HCT116 (cell line): ENCODE data around the gene RIT2. TPM values are rescaled to one million over a fixed set of nuclear protein-coding genes. Genes with fewer than 3 reads are reported as not detected.

Experiments used
- ATAC-seq: fragments of 200-7000 bp; cut with Tn5 transposase; 2 replicates; pipeline ENCODE4 v1.9.1; 2020; ENCODE audit warnings: mild to moderate bottlenecking, moderate library complexity
- BruUV-seq: library from RNA; stranded (reverse); fragments of 400-500 nt; replicated peaks from 2 replicates; lab custom pipeline; 2021; lab: Mats Ljungman, UMichigan
- CTCF ChIA-PET: fragments of 300-600 bp; sonication (Branson Sonifier 250); formaldehyde crosslinking; loops from one replicate; lab custom pipeline; 2021; ENCODE audit warnings: antibody characterized with exemption; lab: Charles Lee
- POLR2A ChIA-PET: fragments of 300-600, 350-600 bp; sonication (Branson Sonifier 250); formaldehyde crosslinking; loops from one replicate; lab custom pipeline; 2021; ENCODE audit warnings: antibody characterized with exemption; lab: Charles Lee
- RAD21 ChIA-PET, 2 experiments: fragments of 300-600 bp; sonication (Branson Sonifier 250); formaldehyde crosslinking; loops; one replicate each; lab custom pipeline; 2023; ENCODE audit warnings: low total read pairs in 2 of 2; ENCODE audit not compliant: uncharacterized antibody in 2 of 2, unreplicated experiment in 2 of 2, low non-redundant PET in 1 of 2; lab: Charles Lee
- DNase-seq: peaks from one replicate; pipeline ENCODE4 v3.0.0-alpha.2; 2010; ENCODE audit warnings: low read depth, low spot score
- H2AFZ ChIP-seq: fragments of 200-600 bp; shearing (Covaris generic), sonication (generic); 2 replicates; pipeline ENCODE4 v1.6.1; 2017; ENCODE audit warnings: low read depth, mixed run types, mixed read lengths, antibody characterized with exemption, low read length; ENCODE audit not compliant: poor library complexity, severe bottlenecking
- H3K27ac ChIP-seq: 2 replicates; pipeline ENCODE4 v1.5.1; 2012; ENCODE audit warnings: low read depth, low read length
- H3K27me3 ChIP-seq: fragments of 200-600 bp; sonication (generic); 2 replicates; pipeline ENCODE4 v1.6.1; 2016; ENCODE audit warnings: mixed run types, low read length, mixed read lengths; ENCODE audit not compliant: insufficient read depth
- H3K36me3 ChIP-seq, 2 experiments: fragments of 200-500 bp in 1 of 2; fragments of 200-600 bp in 1 of 2; sonication (Bioruptor generic) in 1 of 2; sonication (generic) in 1 of 2; 2 replicates each; pipeline versions ENCODE4 v1.5.1 to v1.6.1; 2014 to 2016; ENCODE audit warnings: low read length in 2 of 2, inconsistent platforms in 1 of 2, mixed read lengths in 1 of 2, mixed run types in 1 of 2; ENCODE audit not compliant: insufficient read depth in 2 of 2, control insufficient read depth in 1 of 2
- H3K4me1 ChIP-seq, 2 experiments: fragments of 200-600 bp in 1 of 2; sonication (generic) in 1 of 2; 2 replicates each; pipeline versions ENCODE4 v1.5.1 to v1.6.1; 2012 to 2017; ENCODE audit warnings: low read length in 2 of 2, inconsistent platforms in 1 of 2, mild to moderate bottlenecking in 1 of 2, mixed read lengths in 1 of 2, mixed run types in 1 of 2, moderate library complexity in 1 of 2; ENCODE audit not compliant: insufficient read depth in 2 of 2, control insufficient read depth in 1 of 2
- H3K4me2 ChIP-seq: fragments of 200-600 bp; sonication (generic); 2 replicates; pipeline ENCODE4 v1.6.1; 2017; ENCODE audit warnings: mixed run types, low read length, mixed read lengths
- H3K4me3 ChIP-seq, 2 experiments: fragments of 200-600 bp in 1 of 2; sonication (generic) in 1 of 2; replicated peaks in 1 of 2; 2 replicates each; pipeline ENCODE4 v1.5.1; 2011 to 2016; ENCODE audit warnings: low read length in 2 of 2, control low read depth in 1 of 2, low read depth in 1 of 2, mild to moderate bottlenecking in 1 of 2, mixed read lengths in 1 of 2, mixed run types in 1 of 2
- H3K79me2 ChIP-seq: fragments of 200-600 bp; sonication (generic); 2 replicates; pipeline ENCODE4 v1.6.1; 2017; ENCODE audit warnings: mild to moderate bottlenecking, mixed run types, low read length, moderate library complexity, mixed read lengths; ENCODE audit not compliant: insufficient read depth
- H3K9ac ChIP-seq: fragments of 200-600 bp; sonication (generic); 2 replicates; pipeline ENCODE4 v1.6.1; 2016; ENCODE audit warnings: low read length, mixed read lengths
- H3K9me2 ChIP-seq: fragments of 200-600 bp; sonication (generic), shearing (Covaris generic); 2 replicates; pipeline ENCODE4 v1.6.1; 2017; ENCODE audit warnings: mixed run types, mild to moderate bottlenecking, moderate library complexity; ENCODE audit not compliant: insufficient read depth
- H3K9me3 ChIP-seq, 2 experiments: fragments of 200-500 bp in 1 of 2; fragments of 200-600 bp in 1 of 2; sonication (Bioruptor generic) in 1 of 2; sonication (generic) in 1 of 2; 2 replicates each; pipeline ENCODE4 v1.6.1; 2014 to 2017; ENCODE audit warnings: low read length in 2 of 2, mixed read lengths in 2 of 2, inconsistent platforms in 1 of 2, low read depth in 1 of 2, mild to moderate bottlenecking in 1 of 2, mixed run types in 1 of 2, moderate library complexity in 1 of 2; ENCODE audit not compliant: control insufficient read depth in 1 of 2, insufficient read depth in 1 of 2
- H4K20me1 ChIP-seq: fragments of 200-600 bp; sonication (generic), shearing (Covaris generic); 2 replicates; pipeline ENCODE4 v1.6.1; 2017; ENCODE audit warnings: mixed run types, mild to moderate bottlenecking, moderate library complexity; ENCODE audit not compliant: insufficient read depth
- CBX3 ChIP-seq: IDR thresholded peaks from 2 replicates; pipeline ENCODE4 v1.6.1; 2012; ENCODE audit warnings: low read depth
- ELF1 ChIP-seq: IDR thresholded peaks from 2 replicates; pipeline ENCODE4 v1.6.1; 2012; ENCODE audit warnings: low read depth, borderline replicate concordance
- EZH2 ChIP-seq: fragments of 200-600 bp; sonication (generic); IDR thresholded peaks from 2 replicates; pipeline ENCODE4 v1.6.1; 2017; ENCODE audit warnings: antibody characterized with exemption, mixed run types
- EZH2phosphoT487 ChIP-seq: fragments of 200-600 bp; IDR thresholded peaks from 2 replicates; pipeline ENCODE4 v1.6.1; 2018; ENCODE audit warnings: antibody characterized with exemption, borderline replicate concordance
- POLR2A ChIP-seq: IDR thresholded peaks from 2 replicates; pipeline ENCODE4 v1.7.0; 2011; ENCODE audit warnings: borderline replicate concordance; ENCODE audit not compliant: insufficient read depth, insufficient read length; ENCODE audit errors: extremely low read depth
- SP1 ChIP-seq: IDR thresholded peaks from 2 replicates; pipeline ENCODE4 v1.6.1; 2012; ENCODE audit warnings: low read depth
- SRF ChIP-seq: IDR thresholded peaks from 2 replicates; pipeline ENCODE4 v1.6.1; 2012; ENCODE audit warnings: low read depth
- TCF7L2 ChIP-seq: IDR thresholded peaks from 2 replicates; pipeline ENCODE4 v1.7.0; 2011; ENCODE audit warnings: borderline replicate concordance, inconsistent platforms; ENCODE audit not compliant: insufficient read depth, insufficient read length; ENCODE audit errors: extremely low read depth
- YY1 ChIP-seq: IDR thresholded peaks from 2 replicates; pipeline ENCODE4 v1.6.1; 2011; ENCODE audit warnings: low read length, low read depth, moderate library complexity, mild to moderate bottlenecking; ENCODE audit not compliant: insufficient replicate concordance; ENCODE audit errors: extremely low read depth
- ZFX ChIP-seq: fragments of 450-650 bp; IDR thresholded peaks from 2 replicates; pipeline ENCODE4 v1.6.1; 2017
- ZNF274 ChIP-seq: fragments of 200-500 bp; sonication (Bioruptor generic); IDR thresholded peaks from 2 replicates; pipeline ENCODE4 v1.6.1; 2014; ENCODE audit warnings: mild to moderate bottlenecking, low read depth, low read length, inconsistent platforms
- intact Hi-C: fragments of 100-400 bp; cut with micrococcal nuclease; formaldehyde crosslinking; loops from 2 replicates; pipeline ENCODE4 v1.10.0; 2022
- total RNA-seq: library from RNA; stranded (reverse); gene quantifications from one replicate; pipeline ENCODE4 v1.2.1, GENCODE V29; 2021; ENCODE audit not compliant: unreplicated experiment
- TF ChIP-seq, protein P1 (sequence below): IDR thresholded peaks from 2 replicates; pipeline ENCODE4 v1.6.1; 2012
- TF ChIP-seq, protein P2 (sequence below), 3 experiments: fragments of 200-600 bp in 1 of 3; sonication (generic) in 1 of 3; IDR thresholded peaks in 2 of 3; conservative IDR thresholded peaks in 1 of 3; 2 replicates each; pipeline ENCODE4 v1.5.1; 2012 to 2017; ENCODE audit warnings: low read depth in 2 of 3, low read length in 2 of 3, antibody characterized with exemption in 1 of 3, borderline replicate concordance in 1 of 3, control low read depth in 1 of 3, mild to moderate bottlenecking in 1 of 3, mixed read lengths in 1 of 3, mixed run types in 1 of 3, moderate library complexity in 1 of 3; ENCODE audit not compliant: insufficient read depth in 1 of 3
- TF ChIP-seq, protein P3 (sequence below): IDR thresholded peaks from 2 replicates; pipeline ENCODE4 v1.6.1; 2011; ENCODE audit warnings: mild to moderate bottlenecking, low read length, moderate library complexity; ENCODE audit not compliant: insufficient replicate concordance; ENCODE audit errors: extremely low read depth
- TF ChIP-seq, protein P4 (sequence below): IDR thresholded peaks from 2 replicates; pipeline ENCODE4 v1.6.1; 2012; ENCODE audit warnings: low read depth

The RIT2 gene
- total RNA-seq, 1 experiment from 2014 or later = not detected

DNA sequence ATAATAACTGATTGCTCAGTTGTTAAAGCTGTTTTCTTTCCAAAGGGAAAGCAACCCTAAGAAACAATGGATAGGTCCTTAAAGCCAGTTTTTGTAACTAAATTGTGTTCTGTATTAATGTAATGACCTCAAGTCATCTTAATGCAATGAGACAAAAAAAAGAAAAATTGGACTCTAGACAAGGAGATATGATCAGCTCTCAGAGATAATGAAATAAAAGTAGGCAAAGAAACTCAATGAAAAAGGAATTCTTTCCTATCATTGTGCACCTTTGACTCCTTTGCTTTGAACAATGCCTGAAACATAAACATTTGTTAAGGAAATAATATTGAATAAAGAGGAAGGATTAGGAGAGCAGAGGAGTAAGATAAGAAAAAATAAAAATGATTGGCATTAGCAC is 86.1 kb downstream of the RIT2 start:
- Histone ChIP-seq H3K36me3 (no peaks in the 10 kb centered on the region), H3K79me2 (no peaks in the 10 kb centered on the region), H2AFZ (no peak overlapping the region), H3K4me3 (no peak overlapping the region), H3K27me3 (no peaks in the 10 kb centered on the region), H3K9me2 (no peaks in the 10 kb centered on the region), H3K9ac (no peak overlapping the region), H4K20me1 (no peaks in the 10 kb centered on the region), H3K4me1 (no peaks in the 10 kb centered on the region), H3K4me2 (no peak overlapping the region), H3K9me3 (peaks cover 7 to 24% of the 10 kb centered on the region in 2 experiments; a peak in 2 of 4 replicates), H3K27ac (no peak overlapping the region)
- ATAC-seq (no peak), DNase-seq (no peak)
- RAD21 ChIA-PET = no interaction called here
- TF ChIP-seq ELF1 = no peak
- TF ChIP-seq, protein P1, sequence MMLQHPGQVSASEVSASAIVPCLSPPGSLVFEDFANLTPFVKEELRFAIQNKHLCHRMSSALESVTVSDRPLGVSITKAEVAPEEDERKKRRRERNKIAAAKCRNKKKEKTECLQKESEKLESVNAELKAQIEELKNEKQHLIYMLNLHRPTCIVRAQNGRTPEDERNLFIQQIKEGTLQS = no peak
- no peak for TF ChIP-seq SP1
- TF ChIP-seq EZH2phosphoT487 = no peak
- TF ChIP-seq CBX3 = no peak
- no peak for TF ChIP-seq YY1
- TF ChIP-seq, protein P2, sequence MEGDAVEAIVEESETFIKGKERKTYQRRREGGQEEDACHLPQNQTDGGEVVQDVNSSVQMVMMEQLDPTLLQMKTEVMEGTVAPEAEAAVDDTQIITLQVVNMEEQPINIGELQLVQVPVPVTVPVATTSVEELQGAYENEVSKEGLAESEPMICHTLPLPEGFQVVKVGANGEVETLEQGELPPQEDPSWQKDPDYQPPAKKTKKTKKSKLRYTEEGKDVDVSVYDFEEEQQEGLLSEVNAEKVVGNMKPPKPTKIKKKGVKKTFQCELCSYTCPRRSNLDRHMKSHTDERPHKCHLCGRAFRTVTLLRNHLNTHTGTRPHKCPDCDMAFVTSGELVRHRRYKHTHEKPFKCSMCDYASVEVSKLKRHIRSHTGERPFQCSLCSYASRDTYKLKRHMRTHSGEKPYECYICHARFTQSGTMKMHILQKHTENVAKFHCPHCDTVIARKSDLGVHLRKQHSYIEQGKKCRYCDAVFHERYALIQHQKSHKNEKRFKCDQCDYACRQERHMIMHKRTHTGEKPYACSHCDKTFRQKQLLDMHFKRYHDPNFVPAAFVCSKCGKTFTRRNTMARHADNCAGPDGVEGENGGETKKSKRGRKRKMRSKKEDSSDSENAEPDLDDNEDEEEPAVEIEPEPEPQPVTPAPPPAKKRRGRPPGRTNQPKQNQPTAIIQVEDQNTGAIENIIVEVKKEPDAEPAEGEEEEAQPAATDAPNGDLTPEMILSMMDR (IDR thresholded peaks at IDR 0.05 in 2 of 3, conservative IDR thresholded peaks at IDR 0.05 in 1 of 3; ENCODE audit: borderline replicate concordance in 1 of 3, insufficient read depth in 1 of 3, low read depth in 2 of 3, low read length in 2 of 3) = no peak
- TF ChIP-seq EZH2 = no peak
- TF ChIP-seq POLR2A = no peak
- TF ChIP-seq, protein P3, sequence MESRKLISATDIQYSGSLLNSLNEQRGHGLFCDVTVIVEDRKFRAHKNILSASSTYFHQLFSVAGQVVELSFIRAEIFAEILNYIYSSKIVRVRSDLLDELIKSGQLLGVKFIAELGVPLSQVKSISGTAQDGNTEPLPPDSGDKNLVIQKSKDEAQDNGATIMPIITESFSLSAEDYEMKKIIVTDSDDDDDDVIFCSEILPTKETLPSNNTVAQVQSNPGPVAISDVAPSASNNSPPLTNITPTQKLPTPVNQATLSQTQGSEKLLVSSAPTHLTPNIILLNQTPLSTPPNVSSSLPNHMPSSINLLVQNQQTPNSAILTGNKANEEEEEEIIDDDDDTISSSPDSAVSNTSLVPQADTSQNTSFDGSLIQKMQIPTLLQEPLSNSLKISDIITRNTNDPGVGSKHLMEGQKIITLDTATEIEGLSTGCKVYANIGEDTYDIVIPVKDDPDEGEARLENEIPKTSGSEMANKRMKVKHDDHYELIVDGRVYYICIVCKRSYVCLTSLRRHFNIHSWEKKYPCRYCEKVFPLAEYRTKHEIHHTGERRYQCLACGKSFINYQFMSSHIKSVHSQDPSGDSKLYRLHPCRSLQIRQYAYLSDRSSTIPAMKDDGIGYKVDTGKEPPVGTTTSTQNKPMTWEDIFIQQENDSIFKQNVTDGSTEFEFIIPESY = no peak
- no peak for TF ChIP-seq ZFX
- TF ChIP-seq SRF = no peak
- TF ChIP-seq ZNF274 = no peak
- TF ChIP-seq TCF7L2 = no peak
- TF ChIP-seq, protein P4, sequence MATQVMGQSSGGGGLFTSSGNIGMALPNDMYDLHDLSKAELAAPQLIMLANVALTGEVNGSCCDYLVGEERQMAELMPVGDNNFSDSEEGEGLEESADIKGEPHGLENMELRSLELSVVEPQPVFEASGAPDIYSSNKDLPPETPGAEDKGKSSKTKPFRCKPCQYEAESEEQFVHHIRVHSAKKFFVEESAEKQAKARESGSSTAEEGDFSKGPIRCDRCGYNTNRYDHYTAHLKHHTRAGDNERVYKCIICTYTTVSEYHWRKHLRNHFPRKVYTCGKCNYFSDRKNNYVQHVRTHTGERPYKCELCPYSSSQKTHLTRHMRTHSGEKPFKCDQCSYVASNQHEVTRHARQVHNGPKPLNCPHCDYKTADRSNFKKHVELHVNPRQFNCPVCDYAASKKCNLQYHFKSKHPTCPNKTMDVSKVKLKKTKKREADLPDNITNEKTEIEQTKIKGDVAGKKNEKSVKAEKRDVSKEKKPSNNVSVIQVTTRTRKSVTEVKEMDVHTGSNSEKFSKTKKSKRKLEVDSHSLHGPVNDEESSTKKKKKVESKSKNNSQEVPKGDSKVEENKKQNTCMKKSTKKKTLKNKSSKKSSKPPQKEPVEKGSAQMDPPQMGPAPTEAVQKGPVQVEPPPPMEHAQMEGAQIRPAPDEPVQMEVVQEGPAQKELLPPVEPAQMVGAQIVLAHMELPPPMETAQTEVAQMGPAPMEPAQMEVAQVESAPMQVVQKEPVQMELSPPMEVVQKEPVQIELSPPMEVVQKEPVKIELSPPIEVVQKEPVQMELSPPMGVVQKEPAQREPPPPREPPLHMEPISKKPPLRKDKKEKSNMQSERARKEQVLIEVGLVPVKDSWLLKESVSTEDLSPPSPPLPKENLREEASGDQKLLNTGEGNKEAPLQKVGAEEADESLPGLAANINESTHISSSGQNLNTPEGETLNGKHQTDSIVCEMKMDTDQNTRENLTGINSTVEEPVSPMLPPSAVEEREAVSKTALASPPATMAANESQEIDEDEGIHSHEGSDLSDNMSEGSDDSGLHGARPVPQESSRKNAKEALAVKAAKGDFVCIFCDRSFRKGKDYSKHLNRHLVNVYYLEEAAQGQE = no peak
- BruUV-seq = no TSS peak
- intact Hi-C loops = no loop called here
- CTCF ChIA-PET = no interaction called here
- POLR2A ChIA-PET = no interaction called here
